ENCODE measurements around the gene TSC2. TPM values are rescaled to one million over a fixed set of nuclear protein-coding genes. Genes with fewer than 3 reads are reported as not detected.

TSC2 gene
- total RNA-seq, 3 donors from 2014 or later (not counting 1 experiment from before 2014, with no cell fraction given), result 135 to 197 (median 161) TPM

GRCh38 chr16:2058872-2059271 lies 11.1 kb downstream of the TSC2 start:
- no peak overlapping the region for H3K27ac Mint-ChIP-seq
- no peak for DNase-seq
- no peaks in the 10 kb centered on the region for H3K4me1 ChIP-seq (ENCODE audit: control insufficient read depth, insufficient read depth, low read length)
- H3K9me3 Mint-ChIP-seq, result no peaks in the 10 kb centered on the region
- H3K27me3 ChIP-seq (ENCODE audit: control insufficient read depth, insufficient read depth, low read length), result no peaks in the 10 kb centered on the region
- H3K36me3 ChIP-seq (ENCODE audit: control insufficient read depth, insufficient read depth, low read length), result peaks cover 36% of the 10 kb centered on the region
- H3K36me3 Mint-ChIP-seq, result no peaks in the 10 kb centered on the region
- 98% methylated on average over 10 of the region's 10 CpGs for WGBS (ENCODE audit: insufficient coverage)
- peaks cover 0 to 4% of the 10 kb centered on the region in 2 donors for H3K4me1 Mint-ChIP-seq
- no peak for TF ChIP-seq CTCF (IDR thresholded peaks at IDR 0.05)
- H3K4me3 ChIP-seq (ENCODE audit: low read length), result no peak overlapping the region
- no peak for ATAC-seq
- H3K4me3 Mint-ChIP-seq, result no peak overlapping the region
- intact Hi-C loops (cut with micrococcal nuclease), result no loop called here
- no peaks in the 10 kb centered on the region for H3K27me3 Mint-ChIP-seq (ENCODE audit: low read depth in 2 of 2)
- no peaks in the 10 kb centered on the region for H3K9me3 ChIP-seq (ENCODE audit: control insufficient read depth, insufficient read depth, low read length)
- H3K27ac ChIP-seq (ENCODE audit: low read length), result no peak overlapping the region

DNA sequence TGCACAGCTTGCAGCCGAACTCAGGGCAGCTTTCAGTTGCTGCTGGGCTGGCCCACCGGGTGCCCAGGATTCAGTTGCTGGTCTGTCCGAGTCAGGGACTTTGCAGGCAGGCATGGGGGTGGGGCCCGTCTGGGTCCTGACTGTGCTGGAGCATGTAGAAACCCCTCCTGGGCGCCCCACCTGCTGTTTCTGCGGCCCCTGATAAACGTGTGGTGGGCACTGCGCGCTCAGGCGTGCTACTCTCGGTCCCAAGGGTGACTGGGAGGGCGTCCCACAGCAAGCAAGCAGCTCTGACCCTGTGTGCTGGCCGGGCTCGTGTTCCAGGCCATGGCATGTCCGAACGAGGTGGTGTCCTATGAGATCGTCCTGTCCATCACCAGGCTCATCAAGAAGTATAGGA lies 12.6 kb downstream of the TSC2 start:
- Mint-ChIP-seq H3K27ac (no peak overlapping the region), H3K4me3 (no peak overlapping the region), H3K27me3 (ENCODE audit: low read depth in 2 of 2) (no peaks in the 10 kb centered on the region), H3K4me1 (peaks cover 0 to 6% of the 10 kb centered on the region in 2 donors), H3K9me3 (no peaks in the 10 kb centered on the region), H3K36me3 (no peaks in the 10 kb centered on the region)
- Histone ChIP-seq H3K4me1 (ENCODE audit: control insufficient read depth, insufficient read depth, low read length) (peaks cover 2% of the 10 kb centered on the region), H3K4me3 (ENCODE audit: low read length) (no peak overlapping the region), H3K36me3 (ENCODE audit: control insufficient read depth, insufficient read depth, low read length) (peaks cover 31% of the 10 kb centered on the region), H3K27me3 (ENCODE audit: control insufficient read depth, insufficient read depth, low read length) (no peaks in the 10 kb centered on the region), H3K27ac (ENCODE audit: low read length) (no peak overlapping the region), H3K9me3 (ENCODE audit: control insufficient read depth, insufficient read depth, low read length) (no peaks in the 10 kb centered on the region)
- no peak for TF ChIP-seq CTCF (IDR thresholded peaks at IDR 0.05)
- ATAC-seq, result no peak
- 95% methylated on average over 17 of the region's 17 CpGs for WGBS (ENCODE audit: insufficient coverage)
- DNase-seq, result no peak
- intact Hi-C loops (cut with micrococcal nuclease), result no loop called here

DNA sequence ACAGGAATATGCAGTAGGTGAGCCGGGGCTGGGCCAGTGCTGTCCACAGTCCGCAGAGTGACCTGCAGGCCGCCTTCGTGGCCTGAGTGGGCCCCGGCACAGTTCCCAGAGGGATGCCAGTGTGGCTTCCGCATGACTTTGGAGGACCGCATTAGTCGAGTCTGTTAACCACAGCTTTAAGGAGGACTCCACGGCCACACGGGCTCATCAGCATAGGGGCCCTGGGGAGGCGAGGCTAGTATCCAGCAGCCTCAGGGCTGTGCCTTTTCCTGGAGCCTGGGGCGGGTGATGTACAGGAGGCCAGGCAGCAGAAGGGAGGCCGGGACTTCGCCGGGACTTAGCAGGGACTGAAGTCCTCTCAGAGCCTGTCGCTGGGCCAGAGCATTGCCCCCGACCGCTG lies 13.2 kb downstream of the TSC2 start:
- Histone ChIP-seq H3K36me3 (ENCODE audit: control insufficient read depth, insufficient read depth, low read length) (peaks cover 36% of the 10 kb centered on the region), H3K27ac (ENCODE audit: low read length) (no peak overlapping the region), H3K4me3 (ENCODE audit: low read length) (no peak overlapping the region), H3K27me3 (ENCODE audit: control insufficient read depth, insufficient read depth, low read length) (no peaks in the 10 kb centered on the region), H3K9me3 (ENCODE audit: control insufficient read depth, insufficient read depth, low read length) (no peaks in the 10 kb centered on the region), H3K4me1 (ENCODE audit: control insufficient read depth, insufficient read depth, low read length) (peaks cover 8% of the 10 kb centered on the region)
- ATAC-seq, result no peak
- no peak for TF ChIP-seq CTCF (IDR thresholded peaks at IDR 0.05)
- no peak overlapping the region for H3K27ac Mint-ChIP-seq
- no peak for DNase-seq
- no peaks in the 10 kb centered on the region for H3K36me3 Mint-ChIP-seq
- intact Hi-C loops (cut with micrococcal nuclease), result no loop called here
- no peak overlapping the region for H3K4me3 Mint-ChIP-seq
- H3K27me3 Mint-ChIP-seq (ENCODE audit: low read depth in 2 of 2), result no peaks in the 10 kb centered on the region
- H3K9me3 Mint-ChIP-seq, result no peaks in the 10 kb centered on the region
- 97% methylated on average over 18 of the region's 18 CpGs for WGBS (ENCODE audit: insufficient coverage)
- H3K4me1 Mint-ChIP-seq, result peaks cover 3 to 12% of the 10 kb centered on the region in 2 donors

- H3K4me1 ChIP-seq (ENCODE audit: control insufficient read depth, insufficient read depth, low read length), result peaks cover 8% of the 10 kb centered on the region
- Mint-ChIP-seq H3K27ac (no peak overlapping the region), H3K4me3 (no peak overlapping the region), H3K36me3 (no peaks in the 10 kb centered on the region), H3K9me3 (no peaks in the 10 kb centered on the region), H3K4me1 (peaks cover 6 to 15% of the 10 kb centered on the region in 2 donors), H3K27me3 (ENCODE audit: low read depth in 2 of 2) (no peaks in the 10 kb centered on the region)
- ATAC-seq (no peak), DNase-seq (no peak)
- TF ChIP-seq CTCF (IDR thresholded peaks at IDR 0.05), result no peak
- WGBS (ENCODE audit: insufficient coverage), result 96% methylated on average over 13 of the region's 13 CpGs
- H3K4me3 ChIP-seq (ENCODE audit: low read length), result no peak overlapping the region
- peaks cover 41% of the 10 kb centered on the region for H3K36me3 ChIP-seq (ENCODE audit: control insufficient read depth, insufficient read depth, low read length)
- no peak overlapping the region for H3K27ac ChIP-seq (ENCODE audit: low read length)
- H3K9me3 ChIP-seq (ENCODE audit: control insufficient read depth, insufficient read depth, low read length), result no peaks in the 10 kb centered on the region
- H3K27me3 ChIP-seq (ENCODE audit: control insufficient read depth, insufficient read depth, low read length), result no peaks in the 10 kb centered on the region
- intact Hi-C loops (cut with micrococcal nuclease), result no loop called here
Observed at GRCh38 chr16:2061526-2061925, 13.7 kb downstream of the TSC2 start.
